Measurements from ENCODE around the gene IFIT5. TPM values are rescaled to one million over a fixed set of nuclear protein-coding genes. Genes with fewer than 3 reads are reported as not detected.

Gene IFIT5
- total RNA-seq, 1 donor from 2014 or later, result 9.1 TPM

GRCh38 chr10:89452193-89452592 is 37.8 kb downstream of the IFIT5 start:
- H3K27ac ChIP-seq, result no peak overlapping the region
- intact Hi-C loops (cut with DNase I), result no loop called here
- H3K4me1 ChIP-seq, result no peaks in the 10 kb centered on the region
- no peaks in the 10 kb centered on the region for H3K9me3 ChIP-seq
- no peaks in the 10 kb centered on the region for H3K27me3 ChIP-seq
- TF ChIP-seq CTCF (IDR thresholded peaks at IDR 0.05), result no peak
- TF ChIP-seq POLR2AphosphoS5 (IDR thresholded peaks at IDR 0.05; ENCODE audit: insufficient read depth in 1 of 2, low read depth in 1 of 2), result no peak
- no peak for TF ChIP-seq POLR2A (IDR thresholded peaks at IDR 0.05)
- DNase-seq (ENCODE audit: extremely low spot score in 2 of 2), result no peak
- H3K4me3 ChIP-seq, result no peak overlapping the region
- no peaks in the 10 kb centered on the region for H3K36me3 ChIP-seq

- intact Hi-C loops (cut with DNase I), result no loop called here
- H3K4me1 ChIP-seq, result no peaks in the 10 kb centered on the region
- no peaks in the 10 kb centered on the region for H3K9me3 ChIP-seq
- H3K27ac ChIP-seq, result no peak overlapping the region
- no peaks in the 10 kb centered on the region for H3K27me3 ChIP-seq
- H3K36me3 ChIP-seq, result no peaks in the 10 kb centered on the region
- H3K4me3 ChIP-seq, result no peak overlapping the region
- DNase-seq (ENCODE audit: extremely low spot score in 2 of 2), result no peak
- TF ChIP-seq POLR2AphosphoS5 (IDR thresholded peaks at IDR 0.05; ENCODE audit: insufficient read depth in 1 of 2, low read depth in 1 of 2) (no peak), POLR2A (IDR thresholded peaks at IDR 0.05) (no peak), CTCF (IDR thresholded peaks at IDR 0.05) (no peak)
Measured at GRCh38 chr10:89454561-89455347, 40.4 kb downstream of the IFIT5 start.

- Histone ChIP-seq H3K27me3 (no peaks in the 10 kb centered on the region), H3K27ac (no peak overlapping the region), H3K9me3 (no peaks in the 10 kb centered on the region), H3K36me3 (no peaks in the 10 kb centered on the region), H3K4me1 (no peaks in the 10 kb centered on the region), H3K4me3 (no peak overlapping the region)
- intact Hi-C loops (cut with DNase I), result no loop called here
- no peak for TF ChIP-seq POLR2AphosphoS5 (IDR thresholded peaks at IDR 0.05; ENCODE audit: insufficient read depth in 1 of 2, low read depth in 1 of 2)
- no peak for TF ChIP-seq POLR2A (IDR thresholded peaks at IDR 0.05)
- no peak for TF ChIP-seq CTCF (IDR thresholded peaks at IDR 0.05)
- no peak for DNase-seq (ENCODE audit: extremely low spot score in 2 of 2)
Measured at GRCh38 chr10:89458291-89458690, 43.9 kb downstream of the IFIT5 start.

- intact Hi-C loops (cut with DNase I), result no loop called here
- TF ChIP-seq CTCF (IDR thresholded peaks at IDR 0.05) (no peak), POLR2AphosphoS5 (IDR thresholded peaks at IDR 0.05; ENCODE audit: insufficient read depth in 1 of 2, low read depth in 1 of 2) (no peak), POLR2A (IDR thresholded peaks at IDR 0.05) (no peak)
- H3K9me3 ChIP-seq, result no peaks in the 10 kb centered on the region
- H3K27me3 ChIP-seq, result no peaks in the 10 kb centered on the region
- H3K4me1 ChIP-seq, result no peaks in the 10 kb centered on the region
- H3K36me3 ChIP-seq, result no peaks in the 10 kb centered on the region
- DNase-seq (ENCODE audit: extremely low spot score in 2 of 2), result no peak
- no peak overlapping the region for H3K27ac ChIP-seq
- no peak overlapping the region for H3K4me3 ChIP-seq
Measured at GRCh38 chr10:89458784-89459183, 44.4 kb downstream of the IFIT5 start.

- no peak for TF ChIP-seq CTCF (IDR thresholded peaks at IDR 0.05)
- DNase-seq (ENCODE audit: extremely low spot score in 2 of 2), result no peak
- Histone ChIP-seq H3K9me3 (no peaks in the 10 kb centered on the region), H3K27me3 (no peaks in the 10 kb centered on the region), H3K4me3 (no peak overlapping the region), H3K36me3 (no peaks in the 10 kb centered on the region), H3K27ac (no peak overlapping the region), H3K4me1 (no peaks in the 10 kb centered on the region)
- intact Hi-C loops (cut with DNase I), result no loop called here
Measured at GRCh38 chr10:89463846-89464537, 49.6 kb downstream of the IFIT5 start.

All from vagina (tissue), 2 donors.